PC-9 (cell line): ENCODE results near the gene BFAR. TPM values are rescaled to one million over a fixed set of nuclear protein-coding genes. Genes with fewer than 3 reads are reported as not detected.

Experiments
- BruUV-seq: library from RNA; stranded (reverse); fragments of 400-500 nt; replicated peaks from 2 replicates; lab custom pipeline; 2021; lab: Mats Ljungman, UMichigan
- CTCF ChIA-PET: fragments of 300-600 bp; sonication (Branson Sonifier 250); formaldehyde crosslinking; loops from one replicate; lab custom pipeline; 2022; ENCODE audit warnings: antibody characterized with exemption; lab: Charles Lee
- POLR2A ChIA-PET: fragments of 300-600 bp; sonication (Branson Sonifier 250); formaldehyde crosslinking; loops from one replicate; lab custom pipeline; 2022; ENCODE audit warnings: antibody characterized with exemption; ENCODE audit not compliant: unreplicated experiment; lab: Charles Lee
- DNase-seq, 2 experiments: peaks; one replicate each; pipeline versions ENCODE4 v3.0.0 to v3.0.0-alpha.2; 2015 to 2022; ENCODE audit warnings: mixed read lengths in 1 of 2
- H2AFZ ChIP-seq: fragments of 200-600 bp; sonication (generic); 2 replicates; pipeline ENCODE4 v1.8.1; 2017; ENCODE audit warnings: antibody characterized with exemption
- H3F3A ChIP-seq: fragments of 200-600 bp; sonication (generic); 2 replicates; pipeline ENCODE4 v1.8.1; 2017; ENCODE audit warnings: antibody characterized with exemption, mild to moderate bottlenecking, low read depth; ENCODE audit not compliant: insufficient read depth
- H3K27ac ChIP-seq: fragments of 200-600 bp; sonication (generic); 2 replicates; pipeline ENCODE4 v1.6.1; 2016; ENCODE audit warnings: mixed run types
- H3K27me3 ChIP-seq: fragments of 200-600 bp; sonication (generic); 2 replicates; pipeline ENCODE4 v1.6.1; 2016; ENCODE audit warnings: low read depth, mixed run types; ENCODE audit not compliant: insufficient read depth
- H3K36me3 ChIP-seq: fragments of 200-600 bp; sonication (generic); 2 replicates; pipeline ENCODE4 v1.6.1; 2016; ENCODE audit warnings: low read depth, mixed run types
- H3K4me1 ChIP-seq: fragments of 200-600 bp; sonication (generic); replicated peaks from 2 replicates; pipeline ENCODE4 v1.6.1; 2016; ENCODE audit warnings: mixed run types; ENCODE audit not compliant: insufficient read depth
- H3K4me2 ChIP-seq: fragments of 200-600 bp; sonication (generic); 2 replicates; pipeline ENCODE4 v1.6.1; 2017; ENCODE audit warnings: mixed run types
- H3K4me3 ChIP-seq: fragments of 200-600 bp; sonication (generic); 2 replicates; pipeline ENCODE4 v1.6.1; 2016; ENCODE audit warnings: mixed run types
- H3K79me2 ChIP-seq: fragments of 200-600 bp; sonication (generic); 2 replicates; pipeline ENCODE4 v1.6.1; 2017; ENCODE audit warnings: low read depth, mixed run types
- H3K9me2 ChIP-seq: fragments of 200-600 bp; sonication (generic); 2 replicates; pipeline ENCODE4 v1.8.1; 2017; ENCODE audit warnings: mild to moderate bottlenecking; ENCODE audit not compliant: insufficient read depth
- H3K9me3 ChIP-seq: fragments of 200-600 bp; sonication (generic); 2 replicates; pipeline ENCODE4 v1.8.1; 2016; ENCODE audit warnings: low read depth; ENCODE audit not compliant: insufficient read depth
- H4K20me1 ChIP-seq: fragments of 200-600 bp; sonication (generic); 2 replicates; pipeline ENCODE4 v1.8.1; 2017; ENCODE audit not compliant: insufficient read depth
- EZH2 ChIP-seq: fragments of 200-600 bp; sonication (generic); IDR thresholded peaks from 2 replicates; pipeline ENCODE4 v1.8.0; 2017; ENCODE audit warnings: antibody characterized with exemption, low read depth
- intact Hi-C: fragments of 100-400 bp; cut with micrococcal nuclease; formaldehyde crosslinking; loops from one replicate; pipeline ENCODE4 v1.10.0; 2022; ENCODE audit not compliant: unreplicated experiment
- total RNA-seq: library from RNA; stranded (reverse); gene quantifications from 2 replicates; pipeline ENCODE4 v1.2.3, GENCODE V29; 2021
- TF ChIP-seq, protein P1 (sequence below): fragments of 200-600 bp; sonication (generic); conservative IDR thresholded peaks from 2 replicates; pipeline ENCODE4 v1.6.1; 2017; ENCODE audit warnings: mixed run types, antibody characterized with exemption, mild to moderate bottlenecking, moderate library complexity

Gene BFAR
- total RNA-seq, 1 experiment from 2014 or later: 97.9 TPM

- H3F3A ChIP-seq: peaks cover 18% of the 10 kb centered on the region; the same call in 1 of the 2 replicates
- H3K36me3 ChIP-seq: peaks cover 14% of the 10 kb centered on the region; the same call in 1 of the 2 replicates
- ChIA-PET POLR2A (interaction anchor here (1.1 kb wide), 1 partner anchor 24 kb away, joined by 5 read pairs; no protein-coding TSS in a partner anchor), CTCF (no interaction called here)
- H3K79me2 ChIP-seq: no peaks in the 10 kb centered on the region
- no peak overlapping the region for H3K4me3 ChIP-seq
- no peaks in the 10 kb centered on the region for H3K9me2 ChIP-seq
- H3K9me3 ChIP-seq: no peaks in the 10 kb centered on the region
- 0 out of 2 replicates have a peak overlapping the region, but pooled peaks have one; percentile 23 for H3K27ac ChIP-seq
- intact Hi-C loops: no loop called here
- H2AFZ ChIP-seq: no peak overlapping the region
- H3K4me2 ChIP-seq: no peak overlapping the region
- TF ChIP-seq, protein P1, sequence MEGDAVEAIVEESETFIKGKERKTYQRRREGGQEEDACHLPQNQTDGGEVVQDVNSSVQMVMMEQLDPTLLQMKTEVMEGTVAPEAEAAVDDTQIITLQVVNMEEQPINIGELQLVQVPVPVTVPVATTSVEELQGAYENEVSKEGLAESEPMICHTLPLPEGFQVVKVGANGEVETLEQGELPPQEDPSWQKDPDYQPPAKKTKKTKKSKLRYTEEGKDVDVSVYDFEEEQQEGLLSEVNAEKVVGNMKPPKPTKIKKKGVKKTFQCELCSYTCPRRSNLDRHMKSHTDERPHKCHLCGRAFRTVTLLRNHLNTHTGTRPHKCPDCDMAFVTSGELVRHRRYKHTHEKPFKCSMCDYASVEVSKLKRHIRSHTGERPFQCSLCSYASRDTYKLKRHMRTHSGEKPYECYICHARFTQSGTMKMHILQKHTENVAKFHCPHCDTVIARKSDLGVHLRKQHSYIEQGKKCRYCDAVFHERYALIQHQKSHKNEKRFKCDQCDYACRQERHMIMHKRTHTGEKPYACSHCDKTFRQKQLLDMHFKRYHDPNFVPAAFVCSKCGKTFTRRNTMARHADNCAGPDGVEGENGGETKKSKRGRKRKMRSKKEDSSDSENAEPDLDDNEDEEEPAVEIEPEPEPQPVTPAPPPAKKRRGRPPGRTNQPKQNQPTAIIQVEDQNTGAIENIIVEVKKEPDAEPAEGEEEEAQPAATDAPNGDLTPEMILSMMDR: no peak
- no peak for TF ChIP-seq EZH2
- DNase-seq: no peak
- BruUV-seq: no TSS peak
- peaks cover 21% of the 10 kb centered on the region for H3K4me1 ChIP-seq
- no peaks in the 10 kb centered on the region for H3K27me3 ChIP-seq
- no peaks in the 10 kb centered on the region for H4K20me1 ChIP-seq
These were observed 25.3 kb downstream of the BFAR start for GRCh38 chr16:14658063-14658462.

DNA sequence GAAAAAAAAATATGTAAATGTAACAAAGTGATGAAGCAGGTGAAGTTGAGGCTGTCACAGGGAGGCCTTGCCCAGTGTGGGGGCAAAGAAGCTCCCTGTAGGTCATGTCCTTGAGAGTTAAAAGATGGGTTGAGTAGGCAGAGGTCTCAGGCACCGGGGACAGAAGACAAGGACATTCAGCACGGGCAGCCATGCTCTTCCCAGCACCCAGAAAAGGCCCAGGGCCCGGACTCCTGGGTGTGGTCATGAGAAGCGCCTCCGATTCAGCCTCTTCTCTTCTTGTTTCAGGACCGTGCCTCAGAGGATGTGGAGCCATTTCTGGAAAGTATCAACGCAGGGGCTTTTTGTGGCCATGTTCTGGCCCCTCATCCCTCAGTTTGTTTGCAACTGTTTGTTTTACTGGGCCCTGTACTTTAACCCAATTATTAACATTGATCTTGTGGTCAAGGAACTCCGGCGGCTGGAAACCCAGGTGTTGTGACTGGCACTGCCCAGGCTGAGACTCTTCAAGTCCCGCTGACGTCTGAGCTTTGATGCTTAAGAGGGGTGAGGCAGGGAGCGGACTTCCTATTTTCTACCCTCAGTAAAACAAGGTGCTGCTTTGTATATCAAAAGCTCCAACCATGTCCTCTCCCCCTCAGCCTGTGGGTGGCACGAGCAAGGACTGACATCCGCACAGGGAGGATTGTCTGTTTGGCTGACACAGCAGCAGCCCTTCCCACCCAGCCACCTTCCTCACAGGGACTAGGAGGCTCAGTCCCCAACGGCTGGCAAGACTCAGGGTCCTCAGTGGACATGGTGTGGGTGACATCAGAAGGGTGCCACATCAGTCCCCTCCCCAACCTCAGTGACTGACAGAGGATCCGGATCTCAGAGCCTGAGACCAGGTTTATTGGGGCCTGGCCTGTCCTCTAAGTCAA is 34.9 kb downstream of the BFAR start:
- Histone ChIP-seq H3K36me3 (peaks cover 14% of the 10 kb centered on the region), H3K9me2 (no peaks in the 10 kb centered on the region)

GRCh38 chr16:14668556-14669223 is 35.9 kb downstream of the BFAR start:
- no peak for DNase-seq
- Histone ChIP-seq H3K9me3 (no peaks in the 10 kb centered on the region), H3K27ac (no peak overlapping the region), H3K4me1 (no peaks in the 10 kb centered on the region), H3K4me3 (no peak overlapping the region), H3F3A (peaks cover 14% of the 10 kb centered on the region; the same call in 1 of the 2 replicates), H3K79me2 (no peaks in the 10 kb centered on the region), H3K27me3 (no peaks in the 10 kb centered on the region), H2AFZ (no peak overlapping the region), H3K9me2 (no peaks in the 10 kb centered on the region), H3K4me2 (no peak overlapping the region), H4K20me1 (no peaks in the 10 kb centered on the region), H3K36me3 (peaks cover 11% of the 10 kb centered on the region)
- BruUV-seq: TSS peak; percentile 22
- ChIA-PET CTCF (no interaction called here), POLR2A (no interaction called here)
- intact Hi-C loops: no loop called here
- TF ChIP-seq, protein P1: no peak
- TF ChIP-seq EZH2: no peak

More for the DNA sequence above, 34.9 kb downstream of the BFAR start:
- intact Hi-C loops: no loop called here
- H3K4me3 ChIP-seq: no peak overlapping the region
- H3K4me2 ChIP-seq: no peak overlapping the region
- ChIA-PET CTCF (no interaction called here), POLR2A (no interaction called here)
- no peak for DNase-seq
- H3K79me2 ChIP-seq: no peaks in the 10 kb centered on the region
- no peaks in the 10 kb centered on the region for H3K9me3 ChIP-seq
- no peaks in the 10 kb centered on the region for H3K4me1 ChIP-seq
- H3K27me3 ChIP-seq: no peaks in the 10 kb centered on the region
- TF ChIP-seq, protein P1: no peak
- no peak for TF ChIP-seq EZH2
- H3F3A ChIP-seq: peaks cover 14% of the 10 kb centered on the region; the same call in 1 of the 2 replicates
- H3K27ac ChIP-seq: no peak overlapping the region
- H2AFZ ChIP-seq: no peak overlapping the region
- H4K20me1 ChIP-seq: no peaks in the 10 kb centered on the region
- BruUV-seq: no TSS peak
